HUES6 (cell line): ENCODE data around the gene NPIPA5.
"Not testable (repeated sequence)": the region's sequence is repeated elsewhere in the genome, so short reads cannot be mapped to it uniquely, and the experiment has no call there.

Experiments used
- H3K27ac ChIP-seq: 2 replicates; pipeline ENCODE4 v1.7.0; 2013; ENCODE audit warnings: low read depth, mild to moderate bottlenecking, low read length, inconsistent platforms
- H3K27me3 ChIP-seq: 2 replicates; pipeline ENCODE4 v1.6.1; 2013; ENCODE audit warnings: low read length; ENCODE audit not compliant: control insufficient read depth, insufficient read depth
- H3K36me3 ChIP-seq: 2 replicates; pipeline ENCODE4 v1.6.1; 2013; ENCODE audit warnings: low read length; ENCODE audit not compliant: control insufficient read depth, insufficient read depth
- H3K4me1 ChIP-seq: 2 replicates; pipeline ENCODE4 v1.6.1; 2013; ENCODE audit warnings: low read length; ENCODE audit not compliant: control insufficient read depth, insufficient read depth
- H3K4me3 ChIP-seq: 2 replicates; pipeline ENCODE4 v1.5.1; 2013; ENCODE audit warnings: low read depth, low read length
- H3K9ac ChIP-seq: one replicate; pipeline ENCODE4 v1.6.1; 2013; ENCODE audit warnings: mild to moderate bottlenecking, low read length
- H3K9me3 ChIP-seq: 2 replicates; pipeline ENCODE4 v1.6.1; 2013; ENCODE audit warnings: low read depth, low read length; ENCODE audit not compliant: control insufficient read depth, insufficient read depth

The NPIPA5 gene

DNA sequence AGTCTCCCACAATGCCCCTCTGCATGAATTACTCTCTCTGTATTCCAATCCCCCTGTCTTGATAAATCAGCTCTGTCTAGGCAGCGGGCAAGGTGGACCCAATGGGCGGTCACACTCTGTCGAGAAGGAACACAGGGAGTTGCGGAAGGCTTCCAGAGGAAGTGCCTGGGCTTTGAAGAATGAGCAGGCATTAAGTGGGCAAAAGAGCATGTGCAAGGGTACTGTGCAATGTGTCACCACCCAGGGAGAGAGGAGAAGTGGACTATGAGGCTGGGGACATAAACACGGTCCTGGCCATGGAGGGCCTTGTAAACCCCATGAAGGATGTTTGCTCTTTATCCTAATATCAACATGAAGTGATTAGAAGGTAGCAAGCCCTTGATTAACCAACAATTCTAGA, 44.1 kb downstream of the NPIPA5 start:
- not testable (repeated sequence) for H3K27me3 ChIP-seq, H3K4me3 ChIP-seq, H3K36me3 ChIP-seq, H3K4me1 ChIP-seq, H3K9me3 ChIP-seq, H3K27ac ChIP-seq, H3K9ac ChIP-seq

DNA sequence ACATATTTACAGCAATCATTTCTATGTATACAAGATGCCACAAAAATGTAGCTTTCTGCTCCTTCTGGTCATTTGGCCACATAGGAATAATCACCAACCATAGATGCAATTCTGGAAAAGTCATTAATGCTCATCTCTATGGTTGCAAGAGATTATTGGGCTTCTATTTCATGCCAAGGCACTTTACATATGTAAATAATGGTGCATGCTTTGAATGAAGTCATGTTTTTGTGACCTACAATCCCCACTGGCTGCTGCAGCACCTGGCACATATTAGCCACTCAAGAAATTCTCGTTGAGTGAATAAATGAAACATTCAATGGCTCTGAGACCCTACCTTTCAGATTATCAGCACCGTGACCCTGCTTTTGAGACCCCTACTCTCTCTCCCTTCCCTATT, 47.1 kb downstream of the NPIPA5 start:
- H3K36me3 ChIP-seq, H3K27me3 ChIP-seq, H3K9me3 ChIP-seq, H3K27ac ChIP-seq, H3K9ac ChIP-seq, H3K4me3 ChIP-seq, H3K4me1 ChIP-seq: not testable (repeated sequence)

DNA sequence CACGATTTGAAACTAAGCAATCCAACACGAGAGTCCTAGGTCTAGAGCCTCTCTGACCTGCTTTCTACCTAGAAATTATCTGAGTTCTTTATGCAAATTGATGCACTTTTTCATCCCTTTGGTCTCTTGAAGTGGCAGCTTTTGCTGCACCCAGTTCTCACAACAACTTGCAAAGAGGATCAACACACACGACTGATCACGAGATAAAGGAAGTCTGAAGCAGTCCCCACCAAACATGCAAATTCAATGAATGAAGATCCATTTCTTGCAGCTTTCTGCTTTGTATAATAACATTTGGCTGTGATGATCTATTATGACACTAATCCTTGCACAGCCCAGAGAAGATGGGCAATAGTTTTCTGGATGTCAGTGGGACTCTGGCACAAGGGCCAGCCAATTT, 53.1 kb downstream of the NPIPA5 start:
- not testable (repeated sequence) for H3K36me3 ChIP-seq, H3K27me3 ChIP-seq, H3K9ac ChIP-seq, H3K4me1 ChIP-seq, H3K9me3 ChIP-seq, H3K27ac ChIP-seq, H3K4me3 ChIP-seq

DNA sequence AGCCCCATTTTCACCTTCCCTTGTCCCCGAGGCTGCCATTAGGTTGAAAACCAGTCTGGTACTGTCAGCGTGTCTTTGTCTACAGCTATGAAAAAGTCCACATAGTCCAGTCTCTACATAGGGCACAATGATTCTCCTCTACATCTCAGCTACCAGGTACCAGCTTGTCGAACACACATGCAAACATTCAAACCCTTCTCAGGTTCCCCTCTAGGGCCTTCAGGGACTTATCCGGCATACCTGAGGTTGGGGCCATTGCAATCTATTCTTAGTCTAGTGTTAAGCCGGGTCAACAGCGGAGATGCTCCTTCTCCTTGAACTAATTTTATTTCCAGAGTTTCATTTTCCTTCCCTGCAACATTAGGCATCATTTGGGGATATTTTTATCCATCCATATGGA, 54.7 kb downstream of the NPIPA5 start:
- not testable (repeated sequence) for H3K9me3 ChIP-seq, H3K9ac ChIP-seq, H3K4me3 ChIP-seq, H3K27ac ChIP-seq, H3K4me1 ChIP-seq, H3K27me3 ChIP-seq, H3K36me3 ChIP-seq

DNA sequence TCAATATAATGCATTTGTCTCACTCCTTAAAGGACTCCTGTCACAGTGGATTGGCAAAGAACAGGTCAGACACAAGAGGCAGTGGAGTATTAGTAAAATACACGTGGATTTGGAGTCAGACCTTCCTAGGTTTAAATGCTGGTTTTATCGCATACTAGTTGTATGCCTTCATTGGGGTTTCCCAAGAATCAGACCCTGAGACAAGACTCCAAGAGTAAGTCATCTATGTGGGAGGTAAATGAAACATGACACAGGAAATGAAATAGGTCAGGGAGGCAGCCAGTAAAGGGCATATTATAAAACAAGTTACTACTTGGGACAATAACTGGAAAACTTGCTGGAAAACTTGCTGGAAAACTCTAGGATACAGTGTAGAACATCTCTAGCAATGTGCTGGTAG, 56.9 kb downstream of the NPIPA5 start:
- not testable (repeated sequence) for H3K27me3 ChIP-seq, H3K9ac ChIP-seq, H3K36me3 ChIP-seq, H3K4me3 ChIP-seq, H3K27ac ChIP-seq, H3K4me1 ChIP-seq, H3K9me3 ChIP-seq

DNA sequence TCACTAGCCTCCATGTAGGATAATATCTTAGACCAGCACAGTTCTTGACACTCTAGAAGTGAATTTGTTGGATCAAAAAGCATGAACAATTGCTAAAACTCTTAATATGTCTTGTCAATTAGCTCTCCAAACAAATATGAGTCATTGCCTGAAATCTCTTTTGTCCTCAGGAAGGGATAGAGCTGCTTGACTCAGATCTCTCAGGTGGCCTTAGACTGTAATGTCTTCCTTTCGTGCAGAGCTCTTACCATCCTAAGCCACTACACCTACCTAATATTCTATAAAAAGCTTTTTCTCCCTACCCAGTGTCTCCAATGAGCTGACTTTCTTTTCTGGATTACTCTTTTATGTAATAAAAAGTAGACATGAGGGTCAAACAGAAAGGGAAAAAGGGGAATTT, 63.5 kb downstream of the NPIPA5 start:
- H3K27me3 ChIP-seq, H3K4me3 ChIP-seq, H3K9ac ChIP-seq, H3K9me3 ChIP-seq, H3K27ac ChIP-seq, H3K36me3 ChIP-seq, H3K4me1 ChIP-seq: not testable (repeated sequence)
